ENCODE results near the gene COL9A3.

COL9A3 gene
- long read RNA-seq, donor 1, transcript COL9A3-215 (32 exons, 2,497 nt) = major isoform, 5 of 35 reads
- long read RNA-seq, donor 1, partial matches to known transcripts = 28 of 35 reads
- long read RNA-seq, donor 1, other reads (novel, unspliced or antisense) = 0 of 35 reads
- long read RNA-seq, donor 2, partial matches to known transcripts = 0 of 5 reads
- long read RNA-seq, donor 2, other reads (novel, unspliced or antisense) = 0 of 5 reads
- long read RNA-seq, donor 3, partial matches to known transcripts = 0 of 3 reads
- long read RNA-seq, donor 3, other reads (novel, unspliced or antisense) = 0 of 3 reads
- long read RNA-seq, donor 4 = 0 reads
- long read RNA-seq, donor 5 = 0 reads
- long read RNA-seq, donor 6, partial matches to known transcripts = 0 of 5 reads
- long read RNA-seq, donor 6, other reads (novel, unspliced or antisense) = 0 of 5 reads
- long read RNA-seq, donor 7, partial matches to known transcripts = 0 of 3 reads
- long read RNA-seq, donor 7, other reads (novel, unspliced or antisense) = 0 of 3 reads
- long read RNA-seq, donor 8, partial matches to known transcripts = 0 of 1 reads
- long read RNA-seq, donor 8, other reads (novel, unspliced or antisense) = 0 of 1 reads

DNA sequence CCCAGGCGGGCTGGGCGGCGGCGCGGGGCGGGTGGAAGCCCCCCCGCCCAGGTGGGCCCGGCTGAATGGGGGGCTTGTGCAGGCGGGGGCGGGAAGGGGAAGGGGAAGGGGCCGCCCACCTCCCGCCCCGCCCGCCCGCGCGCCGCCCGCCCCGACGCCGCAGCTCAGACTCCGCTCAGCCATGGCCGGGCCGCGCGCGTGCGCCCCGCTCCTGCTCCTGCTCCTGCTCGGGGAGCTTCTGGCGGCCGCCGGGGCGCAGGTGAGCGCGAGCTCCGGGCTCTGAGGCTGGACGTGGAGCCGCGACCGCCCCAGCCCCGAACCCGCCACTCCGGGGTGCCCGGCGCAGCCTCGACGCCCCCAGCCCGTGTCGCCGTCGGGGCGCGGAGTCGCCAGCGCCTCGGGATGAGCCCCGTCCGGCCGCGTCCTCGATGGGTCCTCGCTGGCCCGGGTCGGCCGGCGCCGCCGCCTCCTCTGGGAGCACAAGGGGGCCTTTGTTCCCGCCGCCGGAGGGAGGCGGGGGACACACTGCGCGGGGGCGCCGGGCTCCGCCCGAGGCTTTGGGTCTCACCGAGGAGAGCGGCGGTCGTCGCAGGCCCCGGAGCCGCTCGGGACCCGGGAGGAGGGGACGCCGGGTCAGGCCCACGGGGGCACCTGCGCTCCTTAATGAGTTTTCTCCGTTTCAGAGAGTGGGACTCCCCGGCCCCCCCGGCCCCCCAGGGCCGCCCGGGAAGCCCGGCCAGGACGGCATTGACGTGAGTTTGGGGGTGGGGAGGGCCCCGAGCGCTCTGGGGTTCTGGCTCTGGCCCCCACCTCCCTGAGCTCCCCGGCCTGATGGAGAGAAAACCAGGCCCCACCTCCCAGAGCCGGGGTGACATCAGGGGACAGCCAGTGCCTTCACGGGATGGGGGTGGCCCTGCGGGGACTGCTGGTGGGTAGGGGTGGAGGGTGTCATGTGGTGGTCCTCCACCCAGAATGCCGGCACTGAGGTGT, at the start of gene COL9A3:
Gene COL9A3, plus strand, starts transcription at position 167 of the 990 bp plus-strand sequence. Its CDS starts 15 bp downstream, at position 182.
- DNase-seq = no peak

GRCh38 chr20:62768234-62768546, 48.7 kb upstream of the COL9A3 start:
- DNase-seq = no peak

DNA sequence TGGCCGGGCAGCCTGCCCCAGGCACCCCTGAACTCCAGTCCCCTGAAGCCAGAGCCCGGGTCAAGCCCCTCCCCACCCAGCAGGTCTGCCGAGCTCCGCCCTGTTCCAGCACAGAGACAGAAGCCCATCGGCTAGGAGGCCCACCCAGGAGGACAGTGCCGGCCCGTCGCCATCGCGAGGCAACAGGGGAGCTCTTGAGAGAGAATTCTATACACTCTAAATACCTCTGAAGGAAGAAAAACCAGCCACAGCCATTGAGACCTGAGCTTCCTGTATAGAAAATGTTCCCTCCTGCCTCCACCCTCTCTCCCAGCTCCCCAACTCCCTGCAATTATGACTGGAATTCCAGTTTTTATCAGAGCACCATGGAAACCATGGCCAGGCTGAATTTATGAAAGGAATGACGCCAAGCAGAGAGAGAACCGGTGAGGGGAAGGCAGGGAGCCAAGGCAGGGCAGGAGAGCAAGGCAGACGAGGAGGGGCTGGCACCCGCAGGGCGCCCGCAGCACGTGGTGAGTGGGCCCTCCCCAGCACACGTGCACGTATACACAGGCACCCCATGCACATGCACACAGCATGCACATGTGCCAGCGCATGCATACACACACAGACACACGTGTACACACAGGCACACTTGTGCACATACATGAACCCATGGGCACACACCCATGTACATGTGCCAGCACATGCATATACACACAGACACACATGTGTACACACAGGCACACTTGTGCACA, 48.1 kb upstream of the COL9A3 start:
- no peak for DNase-seq

DNA sequence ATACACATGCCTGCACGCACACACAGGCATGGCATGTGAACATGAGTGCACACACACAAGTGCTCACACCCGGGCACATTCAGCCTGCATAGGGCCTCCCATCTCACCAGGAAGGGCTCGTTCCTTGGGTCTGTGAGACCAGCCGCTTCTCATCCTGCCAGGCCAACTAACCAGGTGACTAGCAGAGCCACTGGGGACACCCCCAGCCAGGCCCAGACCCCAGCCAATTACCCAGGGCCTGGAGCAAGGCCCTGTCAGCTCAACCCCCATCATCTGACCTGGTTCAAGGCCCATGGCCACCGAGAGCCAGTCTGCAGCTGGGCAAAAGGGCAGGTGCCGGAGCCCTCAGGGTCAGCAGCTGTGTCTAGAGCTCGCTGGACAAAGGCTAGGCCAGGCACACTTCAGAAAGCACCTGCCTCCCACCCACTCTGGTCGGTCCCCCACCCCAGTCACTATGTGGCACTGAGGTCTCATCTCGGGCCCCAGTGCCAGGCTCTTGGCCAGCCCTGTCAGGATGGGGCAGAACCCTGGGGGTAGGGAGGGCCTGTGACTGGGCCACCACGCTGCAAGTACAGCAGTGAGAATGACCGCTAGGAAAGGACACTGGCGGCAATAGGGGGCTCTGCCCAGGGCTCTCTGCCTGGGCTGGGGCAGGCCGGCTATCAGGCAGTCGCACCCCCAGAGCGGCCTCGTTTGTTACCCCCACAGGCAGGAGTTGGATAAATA, 47.3 kb upstream of the COL9A3 start:
- no peak for DNase-seq

- no peak for DNase-seq
These were observed 46.5 kb upstream of the COL9A3 start for GRCh38 chr20:62770111-62770910.

DNA sequence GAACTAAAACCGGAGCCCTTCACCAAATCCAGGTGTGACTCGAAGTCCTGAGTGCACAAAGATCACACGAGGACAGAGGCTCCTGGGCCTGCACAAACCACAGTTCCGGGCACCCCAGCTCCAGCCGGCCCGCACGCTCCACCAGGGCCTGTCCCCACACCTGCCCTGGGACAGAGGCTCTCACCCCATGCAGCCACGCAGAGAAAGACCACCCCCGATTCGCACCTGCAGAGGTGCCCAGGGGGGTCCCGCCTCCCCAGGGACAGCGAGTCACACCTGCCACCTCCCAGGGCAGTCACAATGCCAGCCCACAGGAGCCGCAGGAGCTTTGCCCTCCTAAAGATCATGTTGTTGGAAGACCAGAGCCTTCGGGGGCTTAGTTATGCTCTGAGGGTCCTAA, 45.9 kb upstream of the COL9A3 start:
- DNase-seq = no peak

DNA sequence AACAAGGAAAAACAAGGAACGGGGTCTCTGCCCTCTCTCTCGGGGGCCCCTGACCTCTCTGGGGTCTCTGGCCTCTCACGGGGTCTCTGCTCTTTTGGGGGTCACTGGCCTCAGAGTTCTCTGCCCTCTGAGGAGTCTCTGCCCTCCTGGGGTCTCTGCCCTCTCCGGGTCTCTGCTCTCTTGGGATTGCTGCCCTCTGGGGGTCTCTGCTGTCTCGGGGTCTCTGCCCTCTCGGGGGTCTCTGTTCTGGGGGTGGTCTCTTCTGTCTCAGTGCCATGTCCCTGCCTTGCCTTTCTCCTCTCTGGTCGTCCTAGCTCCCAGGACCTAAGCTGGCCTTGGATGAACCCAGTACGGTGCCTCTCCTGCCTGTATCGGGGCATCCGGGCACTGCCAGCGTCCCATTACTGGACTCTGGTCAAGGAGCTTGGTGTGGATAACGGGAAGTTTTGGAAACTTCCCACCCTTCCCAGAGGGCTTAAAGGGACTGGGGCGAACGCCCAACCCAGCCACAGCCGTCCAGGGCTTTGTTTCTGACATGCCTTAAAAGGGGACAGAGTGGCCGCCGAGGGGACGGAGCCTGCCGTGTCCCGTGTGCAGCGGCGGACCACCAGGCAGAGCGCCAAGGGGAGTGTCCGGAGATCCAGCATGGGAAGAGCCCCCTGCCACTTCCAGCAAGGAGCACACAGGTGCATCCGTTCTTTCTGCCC, 45.3 kb upstream of the COL9A3 start:
- no peak for DNase-seq

DNA sequence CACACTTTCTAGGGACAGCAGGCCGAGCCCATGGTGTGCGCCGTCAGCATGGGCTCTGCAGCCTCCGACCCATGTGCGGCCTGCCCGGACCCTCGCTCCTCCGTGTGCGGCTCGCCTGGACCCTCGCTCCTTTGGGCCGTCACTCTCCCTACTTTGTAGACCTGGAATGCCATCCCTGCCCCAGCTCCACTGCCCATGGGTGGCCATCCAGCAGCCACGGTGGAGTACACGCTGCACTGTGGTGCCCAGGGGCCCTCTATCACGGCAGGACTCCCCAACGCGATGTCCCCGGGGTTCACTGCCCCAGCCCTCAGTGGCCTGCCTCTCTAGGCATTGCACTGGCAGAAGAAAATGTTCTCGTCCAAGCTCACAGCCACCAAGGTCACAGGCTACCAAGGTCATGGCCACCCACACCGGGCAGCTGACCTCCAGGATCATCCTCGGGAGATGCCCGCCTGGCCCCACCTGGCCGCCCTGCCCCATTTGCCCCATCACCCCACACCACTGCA, 44.7 kb upstream of the COL9A3 start:
- no peak for DNase-seq

DNA sequence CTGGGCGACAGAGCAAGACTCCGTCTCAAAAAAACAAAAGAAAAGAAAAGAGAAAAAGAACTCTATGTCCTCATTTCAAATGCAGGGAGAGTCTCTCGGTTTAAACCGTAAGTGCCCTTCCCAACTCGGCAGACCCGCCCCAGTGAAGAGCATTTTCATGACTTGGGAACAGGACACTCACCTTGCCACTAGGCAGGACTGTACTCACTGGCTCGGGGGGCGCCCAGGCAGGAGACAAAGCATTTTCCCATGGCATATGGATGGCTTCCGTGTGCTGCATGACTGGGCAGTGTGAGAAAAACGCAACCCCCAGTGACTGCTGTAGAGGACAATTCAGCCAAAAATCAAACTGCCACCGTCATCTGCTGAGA, 44.2 kb upstream of the COL9A3 start:
- DNase-seq = no peak

DNA sequence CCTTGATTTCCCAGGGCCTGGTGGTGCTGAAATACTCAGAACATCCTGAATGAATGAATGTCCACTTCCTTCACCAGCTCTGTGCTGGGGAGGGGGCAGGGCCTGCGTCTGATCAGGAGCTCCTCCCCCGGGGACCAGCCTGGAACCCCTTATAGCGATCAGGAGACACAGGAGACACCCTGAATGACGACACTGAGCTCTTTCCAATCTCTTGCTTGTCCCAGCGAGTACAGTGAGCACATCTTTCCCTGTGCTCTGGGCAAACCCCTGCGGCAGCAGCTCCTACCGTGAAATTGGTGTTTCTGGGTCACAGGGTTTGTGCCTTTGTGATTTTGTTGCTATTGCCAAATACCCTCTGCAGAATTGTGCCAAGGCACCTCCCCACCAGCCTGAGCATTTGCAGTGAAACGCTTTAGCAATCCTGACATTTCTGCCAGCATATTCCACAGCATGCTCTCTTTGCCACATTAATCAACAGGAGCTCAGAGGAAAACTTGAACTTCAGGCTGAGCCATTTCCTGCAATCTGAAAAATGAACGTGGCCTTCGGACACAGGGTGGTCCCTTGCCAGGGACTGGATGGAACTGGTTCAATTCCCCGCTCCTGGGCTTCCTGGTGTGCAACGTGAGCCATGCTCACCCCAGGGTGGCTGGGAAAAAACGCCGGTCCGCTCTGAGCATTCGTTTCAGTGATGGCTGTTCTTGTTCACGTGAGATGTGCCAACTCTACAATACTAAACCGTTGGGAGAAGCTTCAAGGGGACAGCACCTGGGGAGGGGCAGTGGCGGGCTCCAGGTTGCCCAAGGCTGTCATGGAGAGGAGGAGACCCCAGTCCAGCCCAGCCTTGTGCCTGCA, 43.6 kb upstream of the COL9A3 start:
- no peak for DNase-seq

DNA sequence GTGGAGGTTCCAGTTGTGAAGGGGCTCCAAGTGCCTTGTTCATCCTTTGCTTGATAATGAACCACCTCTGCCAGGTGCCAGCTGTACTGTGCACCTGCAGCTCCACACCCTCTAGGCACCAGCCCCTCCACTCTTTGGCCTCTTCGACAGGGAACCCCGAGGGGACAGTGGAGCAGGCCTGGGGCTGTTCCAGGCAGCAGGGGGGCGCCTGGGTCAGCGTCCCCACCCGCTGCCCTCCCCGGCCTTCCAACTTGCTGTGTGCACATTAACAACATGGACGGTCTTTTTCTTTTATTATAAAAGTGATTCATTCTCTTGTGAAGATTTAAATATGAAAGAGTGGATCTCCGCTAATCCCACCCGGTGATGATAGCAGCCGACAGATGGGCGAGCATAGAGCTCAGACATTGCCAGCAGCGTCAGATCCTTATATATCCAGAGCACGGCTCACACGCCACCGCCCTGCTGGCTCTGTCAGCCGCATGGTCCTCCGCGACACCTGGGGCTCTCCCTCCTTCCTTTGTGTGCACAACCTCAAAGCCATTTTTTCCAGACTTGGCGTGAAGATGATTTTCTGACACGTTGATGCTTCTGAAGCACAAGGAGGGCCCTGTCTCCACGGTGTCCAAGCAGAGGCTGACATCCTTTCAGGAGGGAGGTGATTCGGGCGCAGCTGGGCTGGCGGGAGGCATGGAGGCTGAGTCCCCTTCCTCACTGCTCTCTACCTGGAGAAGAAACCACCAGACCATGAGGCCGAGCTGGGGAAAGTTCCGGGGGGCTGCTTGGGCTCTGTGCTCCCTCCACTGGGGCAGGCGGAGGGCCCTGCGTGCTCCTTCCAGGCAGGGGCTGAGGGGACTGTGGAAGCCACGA, 42.8 kb upstream of the COL9A3 start:
- no peak for DNase-seq

GRCh38 chr20:62774762-62775161, 42.1 kb upstream of the COL9A3 start:
- DNase-seq = no peak

GRCh38 chr20:62775206-62775605, 41.6 kb upstream of the COL9A3 start:
- no peak for DNase-seq

DNA sequence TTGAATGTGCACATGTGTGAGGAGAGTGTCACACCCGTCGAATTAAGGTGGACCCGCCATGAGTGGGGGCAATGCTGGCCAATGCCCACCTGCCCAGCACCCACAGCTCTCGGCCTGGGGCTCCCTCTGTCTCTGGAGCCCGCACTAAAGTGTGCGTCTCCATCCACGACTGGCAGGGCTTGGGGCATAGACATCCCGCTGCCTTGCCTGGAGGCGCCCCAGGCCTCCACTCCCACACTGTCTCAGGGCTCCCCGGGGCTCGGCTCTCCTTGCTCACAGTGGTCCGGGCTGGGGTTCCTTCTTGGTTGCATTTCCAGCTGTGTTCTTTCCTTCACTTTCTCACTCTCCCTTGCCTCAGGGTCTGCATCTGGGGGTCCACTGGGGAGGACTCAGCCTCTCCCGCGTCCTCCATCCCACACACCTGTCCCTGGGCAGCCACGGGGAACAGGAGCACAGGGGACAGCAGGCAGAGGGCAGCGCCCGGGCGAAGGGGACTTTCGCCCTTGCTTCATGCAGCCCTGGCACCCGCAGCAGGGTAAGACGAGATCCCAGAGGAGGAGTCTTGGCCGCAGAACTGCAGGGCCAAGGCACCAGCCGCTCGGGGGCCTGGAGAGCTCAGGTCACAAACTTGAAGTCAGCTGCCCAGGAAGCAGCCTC, 40.7 kb upstream of the COL9A3 start:
- no peak for DNase-seq

- DNase-seq = no peak
These were observed 39.9 kb upstream of the COL9A3 start for GRCh38 chr20:62776692-62777527.

DNA sequence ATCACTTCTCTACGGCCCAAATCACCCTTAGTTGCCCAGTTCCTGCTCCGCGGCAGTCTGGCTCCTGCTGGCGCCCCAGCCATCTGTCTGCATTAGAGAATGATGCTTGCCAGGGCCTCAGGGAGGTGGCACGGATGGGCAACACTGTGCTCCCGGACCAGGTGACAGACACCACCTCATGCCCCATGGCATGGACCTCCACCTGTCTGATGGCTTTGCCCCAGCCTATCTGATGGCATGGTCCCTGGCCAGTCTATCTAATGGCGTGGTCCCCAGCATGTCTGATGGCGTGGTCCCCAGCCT, 39.4 kb upstream of the COL9A3 start:
- DNase-seq = no peak

GRCh38 chr20:62778058-62778457, 38.8 kb upstream of the COL9A3 start:
- DNase-seq = no peak
